HL-60/S4 treated with retinoic acid at 250 ng/mL for 4 days and 3 days (cell line): Measurements from ENCODE around the gene EPHB3.
"Not testable (repeated sequence)": the region's sequence is repeated elsewhere in the genome, so short reads cannot be mapped to it uniquely, and the experiment has no call there.

Experiments
- in situ Hi-C: fragments of 300-500 bp; cut with MboI; formaldehyde crosslinking; loops from 2 replicates; pipeline ENCODE4 v1.7.0; 2022; ENCODE audit warnings: low sequenced_read_pairs

Gene EPHB3

GRCh38 chr3:184616436-184616835, 54.9 kb downstream of the EPHB3 start:
- in situ Hi-C loops, result no loop called here

- in situ Hi-C loops, result not testable (repeated sequence)
Observed at GRCh38 chr3:184617306-184617705, 55.7 kb downstream of the EPHB3 start.

GRCh38 chr3:184618811-184619210, 57.2 kb downstream of the EPHB3 start:
- in situ Hi-C loops, result no loop called here

- in situ Hi-C loops, result no loop called here
Observed at GRCh38 chr3:184619369-184619768, 57.8 kb downstream of the EPHB3 start.

DNA sequence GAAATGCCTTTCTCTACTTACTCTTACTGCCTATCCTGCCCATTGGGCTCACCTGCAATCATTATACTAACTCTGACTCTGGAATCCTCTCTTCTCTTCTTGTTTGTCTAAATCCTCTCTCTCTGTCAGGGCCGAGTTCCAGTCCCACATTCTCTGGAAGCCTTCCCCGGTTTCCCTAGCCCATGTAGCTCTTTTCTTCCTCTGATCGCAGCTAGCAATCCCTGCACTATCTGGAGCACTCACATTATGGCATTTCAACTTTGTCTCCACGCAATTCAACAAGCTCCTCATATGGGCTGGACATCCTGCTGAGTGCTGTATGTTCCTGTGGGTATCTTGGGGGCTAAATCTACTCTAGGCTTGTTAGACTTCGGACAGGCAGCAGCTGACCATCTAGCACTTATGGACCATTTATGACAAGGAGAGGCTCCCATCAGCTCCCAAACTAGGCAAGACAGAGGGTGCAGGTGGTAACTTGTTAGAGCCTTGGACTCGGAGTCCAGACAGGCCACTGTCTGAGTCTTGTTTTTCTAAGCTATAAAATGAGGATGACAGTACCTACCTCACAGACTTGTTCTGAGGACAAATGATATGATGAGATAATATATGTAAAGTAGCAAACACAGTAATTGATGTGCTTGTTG, 58.3 kb downstream of the EPHB3 start:
- in situ Hi-C loops, result no loop called here

DNA sequence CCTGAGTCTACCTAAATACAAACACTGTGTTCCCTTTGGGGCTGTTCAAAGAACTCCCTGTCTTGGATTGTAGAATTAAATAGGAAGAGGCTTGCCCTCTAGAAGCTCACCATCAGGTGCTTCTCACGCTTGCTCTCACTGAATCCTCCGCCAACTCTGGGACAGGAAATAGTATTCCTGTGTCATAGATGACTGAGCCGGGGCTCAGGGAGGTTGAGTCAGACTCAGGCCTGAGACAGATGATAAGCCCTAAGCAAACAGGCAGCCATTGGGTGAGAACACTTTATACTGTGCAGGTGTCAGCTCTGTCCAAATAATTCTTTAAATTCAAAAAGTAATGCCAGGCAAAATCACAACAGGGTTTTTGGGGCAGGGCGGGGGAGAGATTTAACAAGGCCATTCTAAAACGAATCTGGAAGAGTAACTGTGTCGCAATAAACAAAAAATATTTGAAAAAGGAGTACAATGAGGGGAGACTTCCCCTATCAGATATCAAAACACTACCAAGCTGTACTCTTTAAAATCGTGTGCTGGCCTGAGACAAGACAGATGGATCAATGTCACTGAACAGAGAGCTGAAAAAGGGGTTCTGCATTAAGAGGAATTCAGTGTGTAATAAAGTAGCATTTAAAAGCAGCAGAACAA, 59.0 kb downstream of the EPHB3 start:
- in situ Hi-C loops, result no loop called here

- in situ Hi-C loops, result not testable (repeated sequence)
Observed at GRCh38 chr3:184622156-184622555, 60.6 kb downstream of the EPHB3 start.

DNA sequence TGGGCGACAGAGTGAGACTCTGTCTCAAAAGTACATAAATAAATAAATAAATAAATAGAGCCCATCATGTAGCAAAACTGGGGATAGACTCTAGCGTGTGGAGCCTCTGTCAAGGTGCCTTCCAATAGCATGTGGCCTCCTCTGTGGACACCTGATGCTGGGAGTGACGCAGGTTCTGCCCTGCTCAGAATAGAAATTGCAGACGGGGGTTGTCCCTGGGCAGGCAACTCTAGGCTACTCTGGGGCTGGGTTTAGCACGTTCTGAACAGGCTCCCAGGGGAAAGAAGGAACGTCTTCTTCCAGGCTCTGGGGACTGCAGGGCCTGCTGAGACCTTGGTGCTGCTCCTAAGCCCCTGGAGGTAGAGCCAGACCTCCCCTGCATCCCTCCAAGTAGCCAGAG, 65.3 kb downstream of the EPHB3 start:
- in situ Hi-C loops, result no loop called here

GRCh38 chr3:184629555-184630160, 68.1 kb downstream of the EPHB3 start:
- in situ Hi-C loops, result no loop called here

DNA sequence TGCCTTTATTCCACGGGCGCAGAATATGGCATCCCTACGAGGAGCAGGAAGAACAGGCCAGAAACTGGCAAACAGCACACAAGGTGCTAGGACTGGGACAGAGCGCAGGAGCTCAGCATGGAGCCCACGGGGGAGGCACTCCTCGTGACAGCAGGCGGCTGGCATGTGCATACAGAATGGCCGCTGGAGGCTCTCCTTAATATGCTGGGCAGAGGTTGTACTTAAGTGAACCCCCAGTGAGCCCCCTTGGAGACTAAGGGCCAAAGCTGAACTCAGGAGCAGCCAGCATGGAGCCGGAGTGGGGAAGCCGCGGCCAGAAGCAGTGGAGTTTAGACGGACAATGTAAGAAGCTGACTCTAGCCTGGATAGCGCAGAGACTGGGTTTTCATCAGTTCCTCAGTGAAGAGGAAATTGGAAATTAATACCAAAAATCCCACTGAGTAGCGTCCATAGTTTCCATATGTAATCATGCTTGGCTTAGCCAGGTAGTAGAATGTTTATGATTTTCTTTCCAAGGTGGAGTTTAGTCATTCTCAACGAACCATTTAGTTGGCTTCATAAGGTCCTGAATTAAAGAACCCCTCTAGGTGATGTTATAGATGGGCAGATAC, 69.4 kb downstream of the EPHB3 start:
- in situ Hi-C loops, result no loop called here

- in situ Hi-C loops, result no loop called here
Observed at GRCh38 chr3:184631472-184631861, 69.9 kb downstream of the EPHB3 start.
